NCI-H774 (cell line): ENCODE data around the gene POU2AF3.
"Not testable (repeated sequence)": the region's sequence is repeated elsewhere in the genome, so short reads cannot be mapped to it uniquely, and the experiment has no call there.

ENCODE experiments used
- DNase-seq: peaks from one replicate; lab custom pipeline; 2025; lab: John Stamatoyannopoulos, UW

The POU2AF3 gene

DNA sequence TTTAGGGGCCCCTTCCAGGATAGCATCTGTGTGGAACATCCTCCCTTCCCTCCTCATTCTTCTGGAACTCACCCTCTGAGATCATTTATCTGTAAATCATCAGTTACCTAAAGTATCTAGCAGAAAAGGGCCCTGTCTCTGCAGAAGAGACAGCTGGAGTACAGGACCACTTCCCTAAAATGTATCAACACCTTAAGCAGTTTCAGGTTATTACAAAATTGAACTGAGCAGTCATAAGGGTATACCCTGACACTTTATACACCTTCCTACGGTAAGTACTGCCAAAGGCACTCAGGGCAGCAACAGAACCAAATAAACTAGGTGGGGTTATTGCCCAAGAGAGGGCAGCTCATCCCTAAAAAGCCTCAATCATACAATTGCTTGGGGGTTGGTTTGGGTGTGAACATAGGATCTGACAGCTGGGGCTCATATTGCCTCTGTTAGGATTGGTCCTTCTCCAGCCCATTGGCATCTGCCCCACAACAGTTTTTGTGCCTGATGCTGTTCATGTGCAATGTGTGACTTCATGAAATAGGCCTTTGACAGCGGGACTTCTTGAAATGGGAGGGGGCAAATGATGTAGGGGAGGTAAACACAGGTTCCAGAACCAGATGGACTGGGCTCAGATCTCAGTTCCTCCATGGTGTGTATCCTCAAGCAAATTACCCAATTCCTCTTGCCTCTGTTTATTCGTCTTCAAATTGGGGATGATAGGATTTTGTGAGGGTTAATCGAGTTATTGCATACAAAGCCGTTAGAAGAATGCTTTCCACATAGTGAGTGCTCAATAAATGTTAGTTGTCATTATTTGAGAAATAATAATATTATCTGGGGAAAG is 2.9 kb downstream of the POU2AF3 start:
- peak; percentile 18 for DNase-seq

DNA sequence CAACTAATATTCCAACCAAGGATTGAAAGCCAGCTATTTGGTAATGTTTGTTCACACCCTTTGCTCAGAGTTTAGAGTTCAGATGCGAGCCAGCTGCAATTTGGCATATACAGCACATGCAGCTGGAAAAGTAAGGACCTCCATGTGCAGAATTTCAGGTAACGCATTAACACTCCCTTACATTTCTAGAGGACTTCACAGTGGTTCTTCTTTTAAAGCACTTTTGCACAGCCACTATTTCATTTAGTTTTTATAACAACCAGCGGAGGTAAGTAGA is 3.4 kb downstream of the POU2AF3 start:
- no peak for DNase-seq

DNA sequence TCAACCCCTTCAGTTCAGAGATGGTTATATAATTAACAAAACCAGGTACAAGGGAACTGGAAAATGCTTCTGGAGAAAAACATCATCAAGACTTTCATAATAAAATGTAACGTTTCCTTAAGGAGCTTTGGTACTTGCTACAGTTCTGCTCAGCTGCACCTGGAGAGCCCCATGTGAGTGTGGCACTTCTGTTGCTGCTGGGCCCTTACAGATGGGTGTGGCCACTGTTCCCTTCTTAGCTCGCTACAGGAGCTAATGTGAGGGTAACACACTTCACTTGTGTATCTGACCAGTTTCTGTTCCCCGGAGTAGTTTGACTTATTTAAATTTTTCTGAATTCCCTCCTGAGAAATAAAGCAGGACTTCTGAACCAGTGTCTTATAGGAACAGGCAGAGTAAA is 4.0 kb downstream of the POU2AF3 start:
- no peak for DNase-seq

DNA sequence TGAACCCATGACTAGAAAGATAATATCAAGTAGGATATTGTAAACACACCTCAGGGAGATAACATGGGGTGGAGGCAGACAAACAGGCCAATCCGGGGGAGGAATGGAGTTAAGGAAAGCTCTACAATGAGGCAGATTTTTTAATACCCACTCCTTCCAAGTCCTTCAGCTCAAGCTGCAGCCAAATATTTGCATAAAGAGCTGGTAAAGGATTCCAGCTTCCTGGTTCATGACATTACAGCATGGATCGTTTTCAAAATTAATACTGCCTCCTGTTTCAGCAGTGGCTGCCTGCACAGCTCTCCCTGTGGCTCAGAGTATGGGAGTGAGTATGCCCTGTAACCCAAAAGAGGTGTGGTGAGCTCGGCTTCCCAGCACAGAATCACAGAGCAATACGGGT is 5.1 kb downstream of the POU2AF3 start:
- DNase-seq = peak; percentile 44

DNA sequence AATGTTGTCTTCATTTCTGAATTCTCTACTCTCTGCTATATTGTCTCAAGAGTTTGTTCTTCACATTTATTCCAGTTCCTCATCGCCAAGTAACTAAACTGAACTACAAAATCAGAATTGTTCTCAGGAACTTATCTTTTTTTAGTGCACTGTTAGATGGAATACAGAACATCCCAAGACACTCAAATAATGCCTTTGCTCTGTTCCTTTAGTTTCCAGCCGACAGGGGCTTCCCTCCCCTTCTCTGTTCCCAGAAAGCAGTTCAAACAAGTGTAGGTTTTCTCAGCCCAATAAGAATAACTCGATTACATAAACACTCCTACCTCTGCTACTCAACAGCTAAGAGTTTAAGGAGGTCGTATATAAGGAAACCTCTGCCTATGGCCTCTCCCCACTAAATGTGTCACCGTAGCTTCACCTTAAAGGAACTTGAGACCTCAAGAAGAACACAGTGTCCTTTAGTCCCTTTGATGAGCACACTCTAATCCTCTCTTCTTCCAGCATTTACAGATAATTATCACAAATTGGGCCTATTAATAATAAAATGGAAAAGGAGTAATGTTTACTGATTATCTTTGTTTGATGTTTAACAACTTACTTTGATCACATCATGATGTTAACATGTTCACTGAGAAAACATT is 6.9 kb downstream of the POU2AF3 start:
- no peak for DNase-seq

DNA sequence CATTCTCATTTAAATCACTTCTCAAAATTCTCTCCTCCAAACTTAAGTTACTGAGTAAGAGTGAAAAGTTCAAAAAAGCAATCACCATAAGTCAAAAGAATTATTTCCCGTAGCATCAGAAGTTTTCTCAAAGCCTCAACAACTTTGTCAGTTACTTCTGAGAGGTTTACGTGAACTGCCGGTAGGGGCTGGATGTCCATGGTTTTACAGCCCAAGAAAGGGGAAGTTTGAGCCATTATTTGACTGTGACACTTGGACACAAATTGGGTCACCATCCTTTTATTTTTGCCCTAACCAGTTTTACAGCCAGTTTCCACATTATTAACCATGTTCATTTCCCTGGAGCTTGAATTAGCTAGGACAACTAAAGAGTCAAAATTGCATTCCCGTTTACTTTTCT is 7.5 kb downstream of the POU2AF3 start:
- no peak for DNase-seq

DNA sequence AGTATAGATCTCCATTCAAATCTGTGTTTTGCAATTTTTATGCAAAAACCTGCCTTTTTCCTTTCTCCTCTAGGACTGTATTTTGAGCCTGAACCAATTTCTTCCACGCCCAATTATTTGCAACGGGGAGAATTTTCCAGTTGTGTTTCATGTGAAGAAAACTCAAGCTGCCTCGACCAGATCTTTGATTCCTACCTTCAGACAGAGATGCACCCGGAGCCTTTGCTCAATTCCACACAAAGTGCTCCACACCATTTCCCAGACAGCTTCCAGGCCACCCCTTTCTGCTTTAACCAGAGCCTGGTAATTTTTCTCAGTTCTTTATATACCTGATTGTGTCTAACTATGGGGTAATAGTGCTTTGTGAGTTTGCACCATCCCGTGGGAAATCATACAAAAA is 8.0 kb downstream of the POU2AF3 start:
- no peak for DNase-seq

DNA sequence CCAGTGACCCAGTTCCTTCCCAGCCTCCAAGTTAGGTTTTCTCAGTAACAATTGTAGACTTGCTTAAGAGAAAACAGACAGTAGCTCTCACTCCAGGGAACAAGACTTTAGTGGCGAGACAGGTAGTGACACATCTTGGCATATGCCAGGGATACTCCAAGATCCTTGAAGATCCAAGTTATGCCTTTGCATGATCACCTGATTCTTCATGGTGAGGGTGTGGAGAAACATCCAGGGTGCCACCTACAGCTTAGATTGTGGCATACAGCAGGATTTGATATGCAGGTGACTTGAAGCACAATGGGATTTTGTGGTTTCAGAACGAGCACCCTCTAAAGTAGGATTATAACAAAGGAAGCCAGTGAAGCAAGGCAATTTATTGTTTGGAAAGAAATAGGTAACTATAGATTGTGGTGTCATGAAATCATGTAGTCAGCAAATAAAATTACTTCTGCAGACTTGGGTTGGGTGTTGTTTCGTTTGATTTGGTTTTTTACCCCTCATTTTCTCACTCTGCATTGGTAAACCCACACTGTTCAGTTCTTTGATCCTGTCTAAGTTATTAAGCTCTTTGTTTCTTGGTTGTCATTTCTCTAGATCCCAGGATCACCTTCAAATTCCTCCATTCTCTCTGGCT is 9.2 kb downstream of the POU2AF3 start:
- DNase-seq = no peak

DNA sequence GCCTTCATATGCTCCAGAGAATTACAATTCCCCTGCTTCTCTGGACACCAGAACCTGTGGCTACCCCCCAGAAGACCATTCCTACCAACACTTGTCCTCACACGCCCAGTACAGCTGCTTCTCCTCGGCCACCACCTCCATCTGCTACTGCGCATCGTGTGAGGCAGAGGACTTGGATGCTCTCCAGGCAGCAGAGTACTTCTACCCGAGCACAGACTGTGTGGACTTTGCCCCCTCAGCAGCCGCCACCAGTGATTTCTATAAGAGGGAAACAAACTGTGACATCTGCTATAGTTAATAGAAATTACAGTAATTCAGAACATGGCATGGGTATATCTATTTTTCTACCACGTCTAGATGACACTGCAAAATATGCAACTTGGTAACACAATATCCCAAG is 9.8 kb downstream of the POU2AF3 start:
- peak; percentile 25 for DNase-seq

DNA sequence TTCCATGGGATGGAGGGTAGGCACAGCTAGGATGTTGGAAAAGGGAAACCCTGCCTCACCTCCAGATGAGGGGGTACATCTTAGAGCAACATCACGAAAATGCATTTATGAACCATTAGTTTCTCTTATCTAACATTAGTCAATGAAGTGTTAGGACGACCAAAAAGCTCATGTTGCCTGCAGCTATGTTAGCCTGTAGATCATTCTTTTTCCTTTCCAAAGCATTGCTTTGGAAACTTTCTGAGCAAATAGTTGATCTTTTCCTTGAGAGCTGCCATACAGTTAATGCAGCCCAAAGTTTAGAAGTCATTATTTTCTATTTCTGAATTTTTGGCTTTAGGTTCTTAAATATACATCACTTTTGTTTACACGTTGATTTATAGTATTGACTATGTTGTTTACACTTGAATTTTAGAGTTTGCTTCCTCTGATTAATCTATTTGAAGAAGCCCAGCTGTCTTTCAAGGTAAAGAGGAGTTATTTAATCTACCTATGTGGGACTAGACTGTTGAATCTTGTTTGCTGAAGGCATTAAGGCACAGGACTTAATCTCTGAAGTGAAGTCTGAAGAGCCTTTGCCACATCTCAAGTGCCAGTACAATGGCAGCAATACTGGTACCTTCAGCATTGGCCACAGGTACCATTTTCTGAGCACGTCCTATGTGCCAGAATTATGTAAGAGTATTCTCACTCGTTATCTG is 11.0 kb downstream of the POU2AF3 start:
- DNase-seq = no peak

DNA sequence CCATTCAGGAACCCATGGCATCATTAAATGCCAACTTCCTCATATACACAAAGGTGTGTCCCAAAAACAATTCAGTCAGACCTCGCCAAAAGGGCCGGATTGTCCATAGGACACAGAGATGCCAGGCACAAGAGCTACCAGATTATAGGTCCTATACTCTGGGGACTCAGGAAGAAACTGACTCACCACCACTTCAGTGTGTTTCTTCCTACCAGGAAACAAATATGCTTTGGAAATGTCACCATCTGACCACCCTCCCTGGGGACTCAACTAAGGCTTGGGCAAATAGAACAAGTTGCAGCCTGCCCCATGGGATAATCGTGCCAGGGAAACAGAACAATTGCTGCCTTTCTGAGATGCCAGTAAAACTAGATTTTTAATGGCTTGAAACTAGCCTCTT is 11.7 kb downstream of the POU2AF3 start:
- peak; percentile 56 for DNase-seq

DNA sequence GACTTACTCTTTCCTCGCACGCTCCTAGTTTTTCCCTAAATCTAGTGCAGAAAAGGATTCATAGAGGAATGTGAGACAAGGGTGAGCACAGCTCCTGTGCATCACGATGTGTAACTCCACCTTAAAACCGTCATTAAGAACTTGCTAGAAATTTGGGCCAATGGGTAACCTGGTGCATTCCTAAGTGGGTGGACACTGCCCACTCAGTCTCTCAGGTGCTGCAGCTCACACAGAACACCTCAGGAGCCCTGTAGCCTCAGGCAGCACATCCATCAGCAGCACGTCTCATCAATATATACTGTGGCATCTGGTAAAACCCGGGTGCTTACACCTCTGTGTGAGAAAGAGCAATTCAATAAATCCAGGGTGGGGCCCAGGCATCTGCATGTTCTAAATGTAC is 12.4 kb downstream of the POU2AF3 start:
- DNase-seq = no peak

DNA sequence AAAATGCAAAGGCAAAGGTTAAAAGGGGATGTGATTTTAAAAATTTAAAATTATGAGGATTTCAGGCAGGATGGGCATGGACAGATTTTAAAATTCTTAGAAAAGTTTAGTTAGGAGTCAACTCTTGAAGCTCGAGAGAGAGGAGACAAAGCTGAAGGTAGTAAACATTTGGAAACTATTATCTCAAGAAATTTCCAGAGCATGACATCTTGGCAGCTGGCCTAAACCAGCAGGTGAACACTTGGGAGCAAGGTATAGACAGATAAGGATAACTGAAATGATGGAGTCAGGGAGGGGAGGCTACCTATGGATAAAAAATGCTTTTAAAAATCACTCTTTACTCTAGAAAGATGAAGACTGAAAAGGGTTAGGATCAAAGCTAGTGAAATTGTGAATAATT is 13.7 kb downstream of the POU2AF3 start:
- DNase-seq = no peak

DNA sequence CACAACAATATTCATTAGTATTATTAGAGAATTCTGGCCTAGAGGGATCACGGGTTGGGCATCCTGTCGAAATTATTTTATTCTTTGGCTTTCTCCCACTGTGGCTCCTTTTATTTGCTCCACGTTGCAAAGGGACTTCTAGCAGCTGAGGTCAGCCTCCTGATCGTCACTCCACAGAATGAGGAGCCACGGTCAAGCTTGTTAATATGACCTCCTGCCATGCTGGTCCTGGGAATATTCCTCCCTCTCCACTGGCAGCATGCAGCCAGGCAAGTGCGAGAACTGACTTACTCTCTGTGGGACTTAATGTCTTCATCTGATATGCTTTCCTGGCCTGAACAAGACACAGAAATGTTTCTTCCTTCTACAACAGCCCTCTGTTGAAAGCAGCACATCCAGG is 20.9 kb downstream of the POU2AF3 start:
- DNase-seq = no peak

DNA sequence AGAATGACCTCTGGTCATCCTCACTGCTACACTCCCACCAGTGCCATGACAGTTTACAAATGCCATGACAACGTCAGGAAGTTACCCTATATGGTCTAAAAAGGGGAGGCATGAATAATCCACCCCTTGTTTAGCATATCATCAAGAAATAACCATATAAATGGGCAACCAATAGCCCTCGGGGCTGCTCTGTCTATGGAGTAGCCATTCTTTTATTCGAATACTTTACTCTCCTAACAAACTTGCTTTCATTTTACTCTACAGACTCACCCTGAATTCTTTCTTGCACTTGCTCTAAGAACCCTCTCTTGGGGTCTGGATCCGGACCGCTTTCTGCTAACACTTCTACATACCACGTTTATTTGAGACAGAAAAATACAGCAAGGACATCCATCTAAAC is 21.9 kb downstream of the POU2AF3 start:
- DNase-seq = not testable (repeated sequence)

DNA sequence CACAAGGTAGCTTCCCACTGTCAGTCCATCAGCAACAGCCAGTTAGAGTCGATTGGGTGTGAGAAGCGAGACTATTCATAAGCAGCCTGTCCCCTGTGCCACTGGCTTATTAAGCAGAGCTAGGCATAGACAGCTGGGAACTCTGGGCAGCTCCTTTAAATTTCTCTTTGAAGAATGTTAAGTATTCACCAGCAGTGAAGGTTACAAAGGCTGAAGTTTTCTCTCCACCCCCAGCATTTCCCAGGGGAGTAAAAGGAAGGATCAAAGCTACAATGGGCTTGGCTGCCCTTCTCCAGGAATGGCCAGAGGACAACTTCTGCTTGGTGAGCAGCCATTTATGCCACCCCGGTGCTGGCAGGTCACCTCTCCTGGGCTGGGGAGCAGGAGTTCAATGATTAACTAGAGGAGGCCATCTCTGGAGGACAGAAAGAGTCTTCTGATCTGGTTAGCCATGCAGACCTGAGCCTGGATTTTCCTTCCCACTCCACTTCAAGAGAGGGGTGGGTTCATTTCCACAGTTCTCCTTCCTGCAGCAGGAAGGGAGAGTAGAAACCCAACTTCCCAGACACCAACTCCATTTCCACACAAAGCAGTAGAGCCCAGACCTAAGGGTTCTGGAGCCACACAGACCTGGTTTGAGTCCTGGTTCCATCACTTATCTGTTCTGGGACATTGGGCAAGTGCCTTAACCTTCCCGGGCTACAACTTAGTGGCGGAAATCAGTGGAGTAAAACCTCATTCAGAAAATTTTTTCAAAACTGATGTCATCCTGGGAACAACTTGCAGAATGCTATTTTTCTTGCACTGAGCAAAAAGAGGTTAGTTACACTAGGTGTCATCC is 22.6 kb downstream of the POU2AF3 start:
- DNase-seq = no peak

DNA sequence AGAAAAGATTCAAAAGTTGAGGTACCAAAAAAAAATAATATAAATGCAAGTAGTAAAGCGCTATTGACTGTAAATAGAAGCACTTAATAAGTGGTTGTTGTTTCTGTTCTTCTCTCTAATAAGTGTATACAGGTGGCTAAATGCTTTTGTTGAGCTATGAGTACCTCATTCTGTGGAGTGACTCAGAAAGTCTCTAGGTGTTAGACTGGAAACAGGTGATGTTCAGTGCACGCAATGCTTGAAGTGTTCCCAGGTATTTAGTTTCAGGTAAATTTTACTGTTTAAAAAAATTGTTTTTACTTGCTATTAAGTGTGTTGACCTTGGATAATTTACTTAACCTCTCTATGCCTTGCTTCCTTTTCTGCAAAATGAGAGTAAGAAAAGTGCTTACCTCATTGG is 24.2 kb downstream of the POU2AF3 start:
- DNase-seq = peak; percentile 35

DNA sequence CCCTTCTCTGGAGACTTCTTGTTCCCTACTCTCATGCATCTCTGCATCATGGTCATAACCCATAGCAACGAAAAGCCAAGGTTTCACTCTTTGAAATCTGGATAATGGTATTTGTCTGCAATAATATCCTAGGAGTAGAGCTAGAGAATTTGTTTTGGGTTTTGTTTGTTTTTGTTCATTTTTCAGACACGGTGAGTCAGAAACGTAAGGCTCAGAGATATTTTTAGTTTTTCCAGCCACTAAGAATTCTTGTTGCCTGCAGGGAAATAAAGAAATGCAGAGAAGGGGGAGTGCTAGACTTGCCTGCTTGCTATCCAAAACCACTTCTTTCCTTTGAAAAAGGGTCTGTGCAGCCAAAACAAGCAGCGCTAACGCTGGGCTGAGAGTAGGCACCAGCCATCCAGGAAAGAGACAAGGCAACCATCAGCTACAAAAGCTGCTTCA is 26.0 kb downstream of the POU2AF3 start:
- DNase-seq = no peak

DNA sequence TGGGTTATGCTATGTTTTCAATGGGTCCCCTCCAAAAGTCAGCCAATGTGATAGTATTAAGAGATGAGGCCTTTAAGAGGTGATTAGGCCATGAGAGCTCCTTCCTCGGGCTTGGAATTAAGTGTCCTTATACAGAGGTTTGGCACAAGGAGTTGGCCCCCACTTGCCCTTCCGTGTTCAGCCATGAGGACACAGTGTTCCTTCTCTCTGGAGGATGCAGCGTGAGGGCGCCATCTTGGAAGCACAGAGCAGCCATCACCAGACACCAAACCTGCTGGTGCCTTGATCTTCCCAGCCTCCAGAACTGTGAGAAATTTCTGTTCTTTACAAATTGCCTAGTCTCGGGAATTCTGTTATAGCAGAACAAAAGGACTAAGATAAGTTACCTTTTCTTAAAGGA is 26.9 kb downstream of the POU2AF3 start:
- no peak for DNase-seq

DNA sequence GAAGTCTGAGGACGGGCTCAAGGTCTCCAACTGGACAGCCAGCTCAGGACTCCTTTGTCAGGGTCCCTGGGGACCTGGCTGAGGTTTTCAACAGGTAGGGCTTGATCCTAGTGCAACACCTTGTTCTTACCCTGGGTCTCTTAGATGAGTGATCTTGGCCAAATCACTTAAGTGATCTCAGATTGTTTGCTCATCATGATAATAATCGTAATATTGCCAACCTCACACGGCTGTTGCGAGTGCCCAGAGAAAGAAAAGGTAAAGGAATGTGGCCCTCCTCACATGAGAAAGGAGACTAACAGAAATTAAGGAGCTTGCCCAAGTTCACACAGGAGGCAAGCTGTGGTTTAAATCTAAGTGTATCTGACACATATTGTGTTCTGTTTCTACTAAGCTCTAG is 28.5 kb downstream of the POU2AF3 start:
- no peak for DNase-seq

DNA sequence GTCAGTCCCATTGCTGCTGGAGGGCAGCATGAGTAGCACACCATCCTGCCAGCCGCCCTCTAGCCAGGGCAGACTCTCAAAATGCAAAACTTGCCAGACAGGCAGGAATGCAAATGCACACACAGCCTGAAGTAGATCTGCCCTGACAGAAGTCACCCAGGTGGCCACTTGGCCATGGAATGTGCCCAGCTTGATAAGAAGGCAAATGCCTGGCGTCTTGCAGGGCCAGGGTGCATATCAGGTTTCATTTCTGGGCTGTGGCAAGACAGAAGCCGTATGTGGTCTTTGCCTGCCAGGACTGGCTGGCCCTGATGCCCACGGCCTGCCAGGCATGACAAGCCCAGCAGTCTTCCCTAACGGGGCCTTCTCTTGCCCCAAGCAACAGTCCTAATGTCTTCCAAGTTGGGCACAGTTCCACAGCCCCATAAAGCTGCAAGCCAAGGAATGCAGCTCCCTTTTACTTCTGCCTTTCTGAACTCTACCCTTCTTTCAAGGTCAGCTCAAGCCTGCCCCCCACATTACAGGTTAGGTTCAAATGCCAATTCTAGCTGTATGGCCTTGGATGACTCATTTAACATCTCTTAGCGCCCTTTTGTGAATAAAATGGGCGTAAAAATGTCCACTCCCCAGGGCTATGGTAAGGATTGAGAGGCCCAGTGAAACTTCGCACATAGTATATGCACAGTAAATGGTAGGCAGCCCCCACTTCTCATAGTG is 29.7 kb downstream of the POU2AF3 start:
- no peak for DNase-seq
